Measurements from ENCODE around the gene NT5DC3.

NT5DC3 gene

DNA sequence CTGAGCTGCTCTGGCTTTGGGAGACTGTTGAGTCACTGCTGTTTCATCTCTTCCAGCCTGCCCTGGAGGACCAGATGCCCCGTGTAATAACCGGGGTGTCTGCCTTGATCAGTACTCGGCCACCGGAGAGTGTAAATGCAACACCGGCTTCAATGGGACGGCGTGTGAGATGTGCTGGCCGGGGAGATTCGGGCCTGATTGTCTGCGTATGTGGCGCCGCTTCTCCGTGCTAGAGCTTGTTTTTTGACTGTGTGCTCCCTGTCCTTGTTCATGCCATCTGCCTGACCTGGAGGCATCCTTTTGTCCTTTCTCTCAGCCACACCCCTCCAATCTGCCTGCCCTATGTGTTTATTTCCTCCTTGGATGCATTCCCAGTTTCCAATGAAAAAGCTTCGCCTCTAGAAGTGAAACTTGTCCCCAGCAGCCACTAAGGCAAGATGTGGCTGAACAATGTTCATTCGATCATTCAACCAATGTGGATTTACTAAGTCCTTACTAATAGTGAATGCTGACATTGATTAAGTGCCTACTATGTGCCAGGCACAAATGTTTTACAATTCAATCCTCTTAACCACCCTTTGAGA, 98.6 kb downstream of the NT5DC3 start:
- no peak for DNase-seq

- no peak for DNase-seq
Observed at GRCh38 chr12:103737881-103738280, 103.2 kb downstream of the NT5DC3 start.

GRCh38 chr12:103736572-103736971, 104.5 kb downstream of the NT5DC3 start:
- DNase-seq, result no peak

DNA sequence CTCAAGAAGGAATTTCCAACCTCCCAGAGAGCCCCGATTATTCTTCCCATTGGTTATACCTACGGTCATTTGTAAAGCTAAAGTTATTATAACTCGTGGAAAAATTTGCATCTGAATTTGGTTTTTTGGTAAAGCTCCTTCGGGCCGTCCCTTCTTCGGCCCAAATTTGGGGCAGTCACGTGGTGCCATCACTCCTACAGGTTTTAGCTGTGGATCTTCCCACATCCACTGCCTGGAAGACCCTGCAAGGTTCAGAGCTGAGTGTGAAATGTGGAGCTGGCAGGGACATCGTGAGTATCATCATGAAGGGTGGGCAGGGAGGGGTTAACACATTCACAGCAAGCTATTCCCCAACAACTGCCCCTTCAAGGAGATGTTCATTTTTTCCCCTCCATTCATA, 105.7 kb downstream of the NT5DC3 start:
- no peak for DNase-seq

- DNase-seq, result no peak
Observed at GRCh38 chr12:103734863-103735262, 106.2 kb downstream of the NT5DC3 start.

- no peak for DNase-seq
Observed at GRCh38 chr12:103731539-103731938, 109.5 kb downstream of the NT5DC3 start.

- no peak for DNase-seq
Observed at GRCh38 chr12:103729499-103729898, 111.5 kb downstream of the NT5DC3 start.

GRCh38 chr12:103728323-103728722, 112.7 kb downstream of the NT5DC3 start:
- DNase-seq, result no peak

DNA sequence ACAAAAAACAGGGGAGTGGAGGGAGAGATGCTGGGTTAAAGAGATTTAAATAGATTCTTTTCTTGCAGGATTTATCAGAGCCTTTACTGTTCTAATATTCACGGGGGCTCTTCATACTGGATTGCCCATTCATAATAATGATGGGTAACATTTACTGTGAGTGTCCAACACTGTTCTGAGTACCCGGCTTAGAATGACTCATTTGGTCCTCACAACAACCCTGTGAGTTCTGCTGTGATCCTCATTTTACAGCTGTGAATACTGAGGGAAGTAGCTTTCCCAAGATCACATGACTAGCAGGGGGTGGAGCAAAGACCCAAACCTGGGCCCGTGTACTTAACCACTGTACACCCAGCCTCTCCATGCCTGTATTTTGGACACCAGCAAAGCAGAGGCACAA, 113.4 kb downstream of the NT5DC3 start:
- no peak for DNase-seq

DNA sequence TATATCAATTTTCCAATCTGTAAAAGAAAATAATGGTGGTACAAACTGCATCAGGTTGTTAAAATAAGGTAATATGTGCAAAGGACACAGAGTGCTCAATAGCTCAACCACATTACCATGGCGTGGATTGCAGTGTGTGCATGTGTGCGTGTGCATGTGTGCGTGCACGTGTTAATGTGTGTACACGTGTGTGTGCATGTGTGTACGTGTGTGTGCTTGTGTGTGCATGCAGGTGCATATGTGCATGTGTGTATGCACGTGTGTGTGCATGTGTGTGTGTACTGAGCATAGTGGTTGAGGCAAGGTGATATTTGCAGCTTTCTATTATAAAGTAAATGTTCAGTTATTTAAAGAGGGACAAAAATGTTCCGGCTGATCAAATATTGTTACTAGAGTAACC, 115.6 kb downstream of the NT5DC3 start:
- DNase-seq, result no peak
